GM12878 (cell line): ENCODE measurements around the gene YBX1. TPM values are rescaled to one million over a fixed set of nuclear protein-coding genes. Genes with fewer than 3 reads are reported as not detected.

Experiments
- ATAC-seq: fragments of 200-7000 bp; cut with Tn5 transposase; 3 replicates; pipeline ENCODE4 v1.9.1; 2020; ENCODE audit warnings: mild to moderate bottlenecking, moderate library complexity
- BruUV-seq: library from RNA; stranded (reverse); fragments of 400-500 nt; replicated peaks from 2 replicates; lab custom pipeline; 2021; lab: Mats Ljungman, UMichigan
- CTCF ChIA-PET: fragments of 300-600 bp; sonication (Branson Sonifier 250); formaldehyde crosslinking; extraction: SDS; loops from one replicate; lab custom pipeline; 2021; ENCODE audit warnings: inconsistent platforms; lab: Yijun Ruan, JAX
- POLR2A ChIA-PET: fragments of 350-600 bp; formaldehyde crosslinking; extraction: SDS; loops from one replicate; lab custom pipeline; 2021; ENCODE audit warnings: inconsistent platforms; lab: Charles Lee
- RAD21 ChIA-PET: fragments of 300-600 bp; sonication (Branson Sonifier 250); formaldehyde crosslinking; loops from one replicate; lab custom pipeline; 2023; ENCODE audit warnings: antibody characterized with exemption; ENCODE audit not compliant: unreplicated experiment; lab: Charles Lee
- SMC1A ChIA-PET: fragments of 300-600 bp; sonication (Branson Sonifier 250); formaldehyde crosslinking; loops from one replicate; lab custom pipeline; 2023; ENCODE audit not compliant: unreplicated experiment, uncharacterized antibody; lab: Charles Lee
- DNase-seq: peaks from one replicate; pipeline ENCODE4 v3.0.0-alpha.2; 2011; ENCODE audit warnings: low read depth, low spot score
- FAIRE-seq: peaks from 3 replicates; lab custom pipeline; 2011; peaks lifted over from hg19 to GRCh38; lab: Jason Lieb, UNC
- H2AFZ ChIP-seq: 2 replicates; pipeline ENCODE4 v1.6.0; 2011; ENCODE audit warnings: low read depth, low read length, control low read depth; ENCODE audit not compliant: control insufficient read depth
- H3K27ac ChIP-seq: 2 replicates; pipeline ENCODE4 v1.5.1; 2011; ENCODE audit warnings: control low read depth; ENCODE audit not compliant: control insufficient read depth, insufficient read depth
- H3K27me3 ChIP-seq, 2 experiments: replicated peaks in 1 of 2; 2 replicates each; pipeline versions ENCODE4 v1.6.0 to v1.6.1; 2011; ENCODE audit warnings: low read length in 1 of 2; ENCODE audit not compliant: control insufficient read depth in 2 of 2, insufficient read depth in 2 of 2
- H3K36me3 ChIP-seq, 2 experiments: 2 replicates each; pipeline ENCODE4 v1.5.1; 2011; ENCODE audit warnings: low read length in 1 of 2; ENCODE audit not compliant: control insufficient read depth in 2 of 2, insufficient read depth in 2 of 2
- H3K4me1 ChIP-seq: 2 replicates; pipeline ENCODE4 v1.6.1; 2011; ENCODE audit warnings: mild to moderate bottlenecking, low read length, moderate library complexity, mixed read lengths; ENCODE audit not compliant: control insufficient read depth, insufficient read depth
- H3K4me2 ChIP-seq: 2 replicates; pipeline ENCODE4 v1.6.0; 2011; ENCODE audit warnings: control low read depth; ENCODE audit not compliant: control insufficient read depth, insufficient read depth
- H3K4me3 ChIP-seq: fragments of 200-600 bp; sonication (generic); 2 replicates; pipeline ENCODE4 v1.5.1; 2016
- H3K79me2 ChIP-seq: 2 replicates; pipeline ENCODE4 v1.6.0; 2011; ENCODE audit warnings: low read length; ENCODE audit not compliant: control insufficient read depth, insufficient read depth
- H3K9ac ChIP-seq: 2 replicates; pipeline ENCODE4 v1.8.0; 2011; ENCODE audit warnings: low read length, control low read depth, mixed read lengths; ENCODE audit not compliant: control insufficient read depth, insufficient read depth
- H3K9me3 ChIP-seq: replicated peaks from 3 replicates; pipeline ENCODE4 v1.5.1; 2011; ENCODE audit warnings: mild to moderate bottlenecking, low read length; ENCODE audit not compliant: control insufficient read depth, insufficient read depth
- H4K20me1 ChIP-seq: 2 replicates; pipeline ENCODE4 v1.6.0; 2011; ENCODE audit not compliant: control insufficient read depth, insufficient read depth
- EZH2 ChIP-seq: IDR thresholded peaks from 2 replicates; pipeline ENCODE4 v1.6.1; 2012; ENCODE audit warnings: low read depth, mild to moderate bottlenecking, control low read depth, inconsistent platforms, low read length, borderline replicate concordance; ENCODE audit not compliant: control insufficient read depth
- FOS ChIP-seq: IDR thresholded peaks from 3 replicates; pipeline ENCODE4 v1.6.1; 2011; ENCODE audit warnings: borderline replicate concordance; ENCODE audit not compliant: insufficient read length; ENCODE audit errors: extremely low read depth
- GABPA ChIP-seq: IDR thresholded peaks from 2 replicates; pipeline ENCODE4 v1.6.1; 2014; ENCODE audit warnings: antibody characterized with exemption, low read depth, mild to moderate bottlenecking, inconsistent platforms
- HCFC1 ChIP-seq: fragments of 150-350 bp; IDR thresholded peaks from 2 replicates; pipeline ENCODE4 v1.6.1; 2014; ENCODE audit warnings: low read length
- POLR2A ChIP-seq: IDR thresholded peaks from 2 replicates; pipeline ENCODE4 v1.6.1; 2011; ENCODE audit warnings: low read depth, mild to moderate bottlenecking, low read length
- RELA ChIP-seq: fragments of 450-650 bp; IDR thresholded peaks from 2 replicates; pipeline ENCODE4 v1.8.0; 2014; ENCODE audit warnings: borderline replicate concordance; ENCODE audit not compliant: partially characterized antibody
- SREBF1 ChIP-seq: IDR thresholded peaks from 2 replicates; pipeline ENCODE4 v1.6.1; 2012; ENCODE audit warnings: mild to moderate bottlenecking, low read length
- YY1 ChIP-seq: IDR thresholded peaks from 2 replicates; pipeline ENCODE4 v1.6.1; 2011; ENCODE audit warnings: low read depth, mild to moderate bottlenecking, low read length
- ZNF384 ChIP-seq: IDR thresholded peaks from 2 replicates; pipeline ENCODE4 v1.6.1; 2012; ENCODE audit warnings: low read depth, mild to moderate bottlenecking, low read length, improper control_type of control experiment, borderline replicate concordance
- ZZZ3 ChIP-seq: IDR thresholded peaks from 2 replicates; pipeline ENCODE4 v1.6.1; 2011; ENCODE audit warnings: low read depth; ENCODE audit not compliant: control insufficient read depth, insufficient read length
- WGBS: methylation state at CpG from one replicate; pipeline ENCODE4 v1.1.6; 2016; ENCODE audit warnings: low lambda C conversion rate; ENCODE audit not compliant: insufficient replicate concordance, insufficient coverage; ENCODE audit errors: missing lambda C conversion rate; 5-methylcytosine and 5-hydroxymethylcytosine counted together
- in situ Hi-C: fragments of 300-500 bp; cut with MboI; formaldehyde crosslinking; loops from 9 replicates; pipeline ENCODE4 v1.14.3; 2018; ENCODE audit warnings: mixed read lengths
- intact Hi-C: fragments of 100-400 bp; cut with micrococcal nuclease; formaldehyde crosslinking; loops from one replicate; pipeline ENCODE4 v1.14.2; 2022; ENCODE audit not compliant: unreplicated experiment
- polyA plus RNA-seq, 11 experiments: library from polyadenylated mRNA; depleted of rRNA in 4 of 11; unstranded in 6 of 11; stranded (reverse) in 5 of 11; fragments of >200 nt; fragmentation: Nextera tagmentation in 4 of 11; fragmentation: Illumina TruSeq in 1 of 11; extraction: Ambion mirVana in 4 of 11; extraction: Trizol in 1 of 11; gene quantifications; 1 replicate in 1 of 11; 2 replicates in 10 of 11; pipeline versions ENCODE4 v1.2.1 to v1.2.3, GENCODE V29; 2011 to 2016; ENCODE audit warnings: inconsistent platforms in 2 of 11, missing spikeins in 2 of 11, low read depth in 1 of 11
- total RNA-seq, 4 experiments: library from RNA; depleted of rRNA in 3 of 4; stranded (reverse); fragments of >200 nt in 3 of 4; fragmentation: Illumina TruSeq in 1 of 4; extraction: Trizol in 1 of 4; gene quantifications; 2 replicates each; pipeline versions ENCODE4 v1.2.1 to v1.2.3, GENCODE V29; 2013 to 2021
- TF ChIP-seq, protein P1 (sequence below): fragments of 450-650 bp; formaldehyde crosslinking; IDR thresholded peaks from 2 replicates; pipeline ENCODE4 v1.5.0; 2022; ENCODE audit warnings: mild to moderate bottlenecking, missing genetic modification characterization
- TF ChIP-seq, protein P2 (sequence below): fragments of 450-650 bp; formaldehyde crosslinking; IDR thresholded peaks from 2 replicates; pipeline ENCODE4 v1.4.0; 2020; ENCODE audit warnings: mild to moderate bottlenecking, moderate library complexity
- TF ChIP-seq, protein P3 (sequence below): IDR thresholded peaks from 2 replicates; pipeline ENCODE4 v1.6.1; 2012; ENCODE audit warnings: low read length, inconsistent platforms
- TF ChIP-seq, protein P4 (sequence below): IDR thresholded peaks from 2 replicates; pipeline ENCODE4 v1.6.1; 2011; ENCODE audit warnings: borderline replicate concordance, low read depth, mild to moderate bottlenecking, moderate library complexity, low read length; ENCODE audit not compliant: insufficient read depth, poor library complexity, severe bottlenecking

YBX1 gene
- total and polyA plus RNA-seq, 10 of the 15 experiments (the other 5 are each of a cell fraction or from before 2014, with no cell fraction given) = 355 to 1,353 (median 858) TPM

DNA sequence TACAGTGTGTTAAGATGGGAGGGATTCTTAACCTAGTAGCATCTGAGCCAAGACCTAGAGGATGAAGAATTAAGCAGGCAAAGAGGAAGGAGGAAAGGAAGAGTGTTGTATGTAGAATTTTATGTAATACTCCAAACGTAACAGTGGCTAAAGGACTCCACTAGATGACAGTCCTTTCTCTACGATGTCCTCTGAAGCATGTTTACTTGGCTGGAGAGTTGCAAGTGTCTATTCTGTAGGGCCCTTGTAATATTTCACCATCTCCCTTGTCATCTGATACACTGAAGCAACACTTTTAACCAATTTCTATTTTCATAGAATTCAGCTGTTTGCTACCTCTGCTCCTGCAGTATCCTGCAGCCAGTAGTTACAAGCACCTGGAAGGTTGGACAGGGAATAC is 2.2 kb upstream of the YBX1 start:
- intact Hi-C loops = loop anchor here (5.0 kb wide), 4 partner anchors 87 to 277 kb away; partner anchors contain the start of genes C1orf50, CCDC30, P3H1 and SLC2A1
- ChIA-PET RAD21 (interaction anchor here (2.1 to 4.3 kb wide), 3 partner anchors 12 to 393 kb away, joined by 8 to 24 read pairs (median 15); partner anchors contain the start of genes C1orf50 and P3H1), POLR2A (interaction anchor here (1.0 to 2.2 kb wide), 5 partner anchors 8 to 137 kb away, joined by 3 to 7 read pairs (median 6); partner anchors contain the start of genes ERMAP, PPIH and SVBP), SMC1A (interaction anchor here (0.8 to 1.4 kb wide), 3 partner anchors 10 to 400 kb away, joined by 3 to 8 read pairs (median 3); no protein-coding TSS in a partner anchor), CTCF (interaction anchor here (1.2 to 2.1 kb wide), 3 partner anchors 10 to 233 kb away, joined by 3 to 11 read pairs (median 5); no protein-coding TSS in a partner anchor)
- Histone ChIP-seq H3K79me2 (peaks cover 46% of the 10 kb centered on the region), H3K4me2 (peak overlapping the region; percentile 90), H3K27me3 (no peaks in the 10 kb centered on the region), H2AFZ (no peak overlapping the region), H3K4me3 (peak overlapping the region; percentile 78; the same call in 1 of the 2 replicates), H3K9me3 (no peaks in the 10 kb centered on the region), H3K36me3 (peaks cover 2 to 14% of the 10 kb centered on the region in 2 experiments), H3K27ac (no peak overlapping the region), H3K4me1 (peaks cover 7% of the 10 kb centered on the region; the same call in 1 of the 2 replicates), H3K9ac (no peak overlapping the region)
- ATAC-seq (no peak), DNase-seq (no peak), FAIRE-seq (no peak)
- 100% methylated on average over 2 of the region's 2 CpGs for WGBS
- no TSS peak for BruUV-seq
- in situ Hi-C loops = no loop called here
- TF ChIP-seq ZZZ3 = no peak
- no peak for TF ChIP-seq EZH2
- TF ChIP-seq, protein P1, sequence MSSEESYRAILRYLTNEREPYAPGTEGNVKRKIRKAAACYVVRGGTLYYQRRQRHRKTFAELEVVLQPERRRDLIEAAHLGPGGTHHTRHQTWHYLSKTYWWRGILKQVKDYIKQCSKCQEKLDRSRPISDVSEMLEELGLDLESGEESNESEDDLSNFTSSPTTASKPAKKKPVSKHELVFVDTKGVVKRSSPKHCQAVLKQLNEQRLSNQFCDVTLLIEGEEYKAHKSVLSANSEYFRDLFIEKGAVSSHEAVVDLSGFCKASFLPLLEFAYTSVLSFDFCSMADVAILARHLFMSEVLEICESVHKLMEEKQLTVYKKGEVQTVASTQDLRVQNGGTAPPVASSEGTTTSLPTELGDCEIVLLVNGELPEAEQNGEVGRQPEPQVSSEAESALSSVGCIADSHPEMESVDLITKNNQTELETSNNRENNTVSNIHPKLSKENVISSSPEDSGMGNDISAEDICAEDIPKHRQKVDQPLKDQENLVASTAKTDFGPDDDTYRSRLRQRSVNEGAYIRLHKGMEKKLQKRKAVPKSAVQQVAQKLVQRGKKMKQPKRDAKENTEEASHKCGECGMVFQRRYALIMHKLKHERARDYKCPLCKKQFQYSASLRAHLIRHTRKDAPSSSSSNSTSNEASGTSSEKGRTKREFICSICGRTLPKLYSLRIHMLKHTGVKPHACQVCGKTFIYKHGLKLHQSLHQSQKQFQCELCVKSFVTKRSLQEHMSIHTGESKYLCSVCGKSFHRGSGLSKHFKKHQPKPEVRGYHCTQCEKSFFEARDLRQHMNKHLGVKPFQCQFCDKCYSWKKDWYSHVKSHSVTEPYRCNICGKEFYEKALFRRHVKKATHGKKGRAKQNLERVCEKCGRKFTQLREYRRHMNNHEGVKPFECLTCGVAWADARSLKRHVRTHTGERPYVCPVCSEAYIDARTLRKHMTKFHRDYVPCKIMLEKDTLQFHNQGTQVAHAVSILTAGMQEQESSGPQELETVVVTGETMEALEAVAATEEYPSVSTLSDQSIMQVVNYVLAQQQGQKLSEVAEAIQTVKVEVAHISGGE (CRISPR knock-in tag) = no peak
- no peak for TF ChIP-seq HCFC1
- TF ChIP-seq ZNF384 = no peak
- TF ChIP-seq RELA = no peak
- no peak for TF ChIP-seq GABPA
- TF ChIP-seq, protein P2, sequence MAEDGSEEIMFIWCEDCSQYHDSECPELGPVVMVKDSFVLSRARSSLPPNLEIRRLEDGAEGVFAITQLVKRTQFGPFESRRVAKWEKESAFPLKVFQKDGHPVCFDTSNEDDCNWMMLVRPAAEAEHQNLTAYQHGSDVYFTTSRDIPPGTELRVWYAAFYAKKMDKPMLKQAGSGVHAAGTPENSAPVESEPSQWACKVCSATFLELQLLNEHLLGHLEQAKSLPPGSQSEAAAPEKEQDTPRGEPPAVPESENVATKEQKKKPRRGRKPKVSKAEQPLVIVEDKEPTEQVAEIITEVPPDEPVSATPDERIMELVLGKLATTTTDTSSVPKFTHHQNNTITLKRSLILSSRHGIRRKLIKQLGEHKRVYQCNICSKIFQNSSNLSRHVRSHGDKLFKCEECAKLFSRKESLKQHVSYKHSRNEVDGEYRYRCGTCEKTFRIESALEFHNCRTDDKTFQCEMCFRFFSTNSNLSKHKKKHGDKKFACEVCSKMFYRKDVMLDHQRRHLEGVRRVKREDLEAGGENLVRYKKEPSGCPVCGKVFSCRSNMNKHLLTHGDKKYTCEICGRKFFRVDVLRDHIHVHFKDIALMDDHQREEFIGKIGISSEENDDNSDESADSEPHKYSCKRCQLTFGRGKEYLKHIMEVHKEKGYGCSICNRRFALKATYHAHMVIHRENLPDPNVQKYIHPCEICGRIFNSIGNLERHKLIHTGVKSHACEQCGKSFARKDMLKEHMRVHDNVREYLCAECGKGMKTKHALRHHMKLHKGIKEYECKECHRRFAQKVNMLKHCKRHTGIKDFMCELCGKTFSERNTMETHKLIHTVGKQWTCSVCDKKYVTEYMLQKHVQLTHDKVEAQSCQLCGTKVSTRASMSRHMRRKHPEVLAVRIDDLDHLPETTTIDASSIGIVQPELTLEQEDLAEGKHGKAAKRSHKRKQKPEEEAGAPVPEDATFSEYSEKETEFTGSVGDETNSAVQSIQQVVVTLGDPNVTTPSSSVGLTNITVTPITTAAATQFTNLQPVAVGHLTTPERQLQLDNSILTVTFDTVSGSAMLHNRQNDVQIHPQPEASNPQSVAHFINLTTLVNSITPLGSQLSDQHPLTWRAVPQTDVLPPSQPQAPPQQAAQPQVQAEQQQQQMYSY (CRISPR knock-in tag) = no peak
- TF ChIP-seq POLR2A = no peak
- TF ChIP-seq, protein P3, sequence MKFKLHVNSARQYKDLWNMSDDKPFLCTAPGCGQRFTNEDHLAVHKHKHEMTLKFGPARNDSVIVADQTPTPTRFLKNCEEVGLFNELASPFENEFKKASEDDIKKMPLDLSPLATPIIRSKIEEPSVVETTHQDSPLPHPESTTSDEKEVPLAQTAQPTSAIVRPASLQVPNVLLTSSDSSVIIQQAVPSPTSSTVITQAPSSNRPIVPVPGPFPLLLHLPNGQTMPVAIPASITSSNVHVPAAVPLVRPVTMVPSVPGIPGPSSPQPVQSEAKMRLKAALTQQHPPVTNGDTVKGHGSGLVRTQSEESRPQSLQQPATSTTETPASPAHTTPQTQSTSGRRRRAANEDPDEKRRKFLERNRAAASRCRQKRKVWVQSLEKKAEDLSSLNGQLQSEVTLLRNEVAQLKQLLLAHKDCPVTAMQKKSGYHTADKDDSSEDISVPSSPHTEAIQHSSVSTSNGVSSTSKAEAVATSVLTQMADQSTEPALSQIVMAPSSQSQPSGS = no peak
- TF ChIP-seq FOS = no peak
- no peak for TF ChIP-seq SREBF1
- TF ChIP-seq, protein P4, sequence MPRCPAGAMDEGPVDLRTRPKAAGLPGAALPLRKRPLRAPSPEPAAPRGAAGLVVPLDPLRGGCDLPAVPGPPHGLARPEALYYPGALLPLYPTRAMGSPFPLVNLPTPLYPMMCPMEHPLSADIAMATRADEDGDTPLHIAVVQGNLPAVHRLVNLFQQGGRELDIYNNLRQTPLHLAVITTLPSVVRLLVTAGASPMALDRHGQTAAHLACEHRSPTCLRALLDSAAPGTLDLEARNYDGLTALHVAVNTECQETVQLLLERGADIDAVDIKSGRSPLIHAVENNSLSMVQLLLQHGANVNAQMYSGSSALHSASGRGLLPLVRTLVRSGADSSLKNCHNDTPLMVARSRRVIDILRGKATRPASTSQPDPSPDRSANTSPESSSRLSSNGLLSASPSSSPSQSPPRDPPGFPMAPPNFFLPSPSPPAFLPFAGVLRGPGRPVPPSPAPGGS = no peak
- no peak for TF ChIP-seq YY1
- TF ChIP-seq, all 136 proteins: peak for 0
- H4K20me1 ChIP-seq = peaks cover 3% of the 10 kb centered on the region
